Non-pigmented ciliary epithelial cell (primary cell): ENCODE results near the gene TSSC4.

Experiments used
- DNase-seq: peaks from one replicate; pipeline ENCODE4 v3.0.0-alpha.2; 2010; ENCODE audit warnings: low read depth

Gene TSSC4

GRCh38 chr11:2386591-2386990 is 14.0 kb upstream of the TSSC4 start:
- no peak for DNase-seq

- no peak for DNase-seq
Observed at GRCh38 chr11:2387266-2387987, 13.1 kb upstream of the TSSC4 start.

- no peak for DNase-seq
Observed at GRCh38 chr11:2388431-2389376, 11.8 kb upstream of the TSSC4 start.

GRCh38 chr11:2389377-2390026 is 11.0 kb upstream of the TSSC4 start:
- DNase-seq: no peak

- no peak for DNase-seq
Observed at GRCh38 chr11:2390091-2390724, 10.3 kb upstream of the TSSC4 start.

- peak; percentile 19 for DNase-seq
Observed at GRCh38 chr11:2390725-2391151, 9.8 kb upstream of the TSSC4 start.

GRCh38 chr11:2391181-2391975 is 9.2 kb upstream of the TSSC4 start:
- no peak for DNase-seq

GRCh38 chr11:2392241-2392959 is 8.2 kb upstream of the TSSC4 start:
- DNase-seq: no peak

- no peak for DNase-seq
Observed at GRCh38 chr11:2393111-2393868, 7.3 kb upstream of the TSSC4 start.

- DNase-seq: no peak
Observed at GRCh38 chr11:2393941-2394817, 6.4 kb upstream of the TSSC4 start.

- DNase-seq: no peak
Observed at GRCh38 chr11:2394818-2395105, 5.8 kb upstream of the TSSC4 start.

GRCh38 chr11:2395211-2395730 is 5.3 kb upstream of the TSSC4 start:
- DNase-seq: no peak

GRCh38 chr11:2395856-2396255 is 4.7 kb upstream of the TSSC4 start:
- DNase-seq: no peak

GRCh38 chr11:2396471-2396870 is 4.1 kb upstream of the TSSC4 start:
- no peak for DNase-seq

GRCh38 chr11:2397005-2397404 is 3.5 kb upstream of the TSSC4 start:
- DNase-seq: no peak

GRCh38 chr11:2398664-2399355 is 1.7 kb upstream of the TSSC4 start:
- DNase-seq: no peak

- no peak for DNase-seq
Observed at GRCh38 chr11:2399488-2400068, 972 bp upstream of the TSSC4 start.
